MCF 10A (cell line): ENCODE data around the gene MPZ. TPM values are rescaled to one million over a fixed set of nuclear protein-coding genes. Genes with fewer than 3 reads are reported as not detected.

Experiments
- BruUV-seq: library from RNA; stranded (reverse); fragments of 400-500 nt; replicated peaks from 2 replicates; lab custom pipeline; 2021; lab: Mats Ljungman, UMichigan
- CTCF ChIA-PET: fragments of 300-600 bp; sonication (Branson Sonifier 250); formaldehyde crosslinking; extraction: SDS; loops from one replicate; lab custom pipeline; 2021; ENCODE audit warnings: antibody characterized with exemption, inconsistent platforms; lab: Yijun Ruan, JAX
- POLR2A ChIA-PET: fragments of 300-600, 350-650 bp; sonication (Branson Sonifier 250); formaldehyde crosslinking; extraction: SDS; loops from one replicate; lab custom pipeline; 2020; ENCODE audit warnings: antibody characterized with exemption, inconsistent platforms; lab: Yijun Ruan, JAX
- DNase-seq: peaks from one replicate; pipeline ENCODE4 v3.0.0-alpha.2; 2018; ENCODE audit not compliant: unreplicated experiment
- H3K27ac Mint-ChIP-seq: one replicate; pipeline ENCODE4 v1.8.0; 2022; ENCODE audit warnings: mild to moderate bottlenecking, low read depth, mixed read lengths; ENCODE audit not compliant: unreplicated experiment
- H3K27me3 Mint-ChIP-seq: one replicate; pipeline ENCODE4 v1.8.0; 2022; ENCODE audit warnings: mixed read lengths; ENCODE audit not compliant: insufficient read depth, unreplicated experiment
- H3K36me3 Mint-ChIP-seq: one replicate; pipeline ENCODE4 v1.8.0; 2022; ENCODE audit warnings: mild to moderate bottlenecking, moderate library complexity, mixed read lengths; ENCODE audit not compliant: insufficient read depth, unreplicated experiment
- H3K4me1 Mint-ChIP-seq: one replicate; pipeline ENCODE4 v1.8.0; 2022; ENCODE audit warnings: mixed read lengths; ENCODE audit not compliant: insufficient read depth, unreplicated experiment
- H3K4me3 Mint-ChIP-seq: one replicate; pipeline ENCODE4 v1.8.0; 2022; ENCODE audit warnings: mild to moderate bottlenecking, moderate library complexity, mixed read lengths; ENCODE audit not compliant: unreplicated experiment
- H3K9me3 Mint-ChIP-seq: one replicate; pipeline ENCODE4 v1.8.0; 2022; ENCODE audit warnings: mixed read lengths; ENCODE audit not compliant: unreplicated experiment
- intact Hi-C: fragments of 100-400 bp; cut with micrococcal nuclease; formaldehyde crosslinking; loops from 2 replicates; pipeline ENCODE4 v1.14.1; 2022
- total RNA-seq: library from RNA; stranded (reverse); gene quantifications from 2 replicates; pipeline ENCODE4 v1.2.3, GENCODE V29; 2022
- TF ChIP-seq, protein P1 (sequence below): fragments of 200-600 bp; IDR thresholded peaks from one replicate; pipeline ENCODE4 v1.8.0; 2022; ENCODE audit warnings: antibody characterized with exemption, mild to moderate bottlenecking; ENCODE audit not compliant: unreplicated experiment

Gene MPZ
- total RNA-seq, 1 experiment from 2014 or later: 0.37 TPM

DNA sequence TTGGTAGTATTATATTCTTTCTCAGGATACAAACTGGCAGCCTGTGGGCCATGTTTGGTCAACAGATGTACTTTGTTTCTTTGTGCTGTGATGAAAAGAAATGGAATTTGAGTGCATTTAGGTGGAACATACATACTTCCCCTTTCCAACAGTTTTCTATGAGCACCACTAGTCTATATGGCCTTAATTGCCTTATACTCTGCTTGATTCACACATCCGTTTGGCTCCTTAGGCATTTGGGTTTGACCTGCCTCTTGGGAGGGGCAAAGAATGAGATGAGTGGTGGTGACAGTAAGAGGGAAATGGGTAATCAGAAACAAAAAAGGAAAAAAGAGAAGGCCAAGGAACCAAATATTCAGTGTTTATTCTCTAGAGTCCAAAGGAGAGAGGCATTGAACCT lies 40.9 kb upstream of the MPZ start:
- no TSS peak for BruUV-seq
- H3K4me3 Mint-ChIP-seq: no peak overlapping the region
- intact Hi-C loops: no loop called here
- H3K27ac Mint-ChIP-seq: no peak overlapping the region
- CTCF ChIA-PET: interaction anchor here (0.7 kb wide), 1 partner anchor 160 kb away, joined by 5 read pairs; no protein-coding TSS in a partner anchor
- no peaks in the 10 kb centered on the region for H3K27me3 Mint-ChIP-seq
- TF ChIP-seq, protein P1, sequence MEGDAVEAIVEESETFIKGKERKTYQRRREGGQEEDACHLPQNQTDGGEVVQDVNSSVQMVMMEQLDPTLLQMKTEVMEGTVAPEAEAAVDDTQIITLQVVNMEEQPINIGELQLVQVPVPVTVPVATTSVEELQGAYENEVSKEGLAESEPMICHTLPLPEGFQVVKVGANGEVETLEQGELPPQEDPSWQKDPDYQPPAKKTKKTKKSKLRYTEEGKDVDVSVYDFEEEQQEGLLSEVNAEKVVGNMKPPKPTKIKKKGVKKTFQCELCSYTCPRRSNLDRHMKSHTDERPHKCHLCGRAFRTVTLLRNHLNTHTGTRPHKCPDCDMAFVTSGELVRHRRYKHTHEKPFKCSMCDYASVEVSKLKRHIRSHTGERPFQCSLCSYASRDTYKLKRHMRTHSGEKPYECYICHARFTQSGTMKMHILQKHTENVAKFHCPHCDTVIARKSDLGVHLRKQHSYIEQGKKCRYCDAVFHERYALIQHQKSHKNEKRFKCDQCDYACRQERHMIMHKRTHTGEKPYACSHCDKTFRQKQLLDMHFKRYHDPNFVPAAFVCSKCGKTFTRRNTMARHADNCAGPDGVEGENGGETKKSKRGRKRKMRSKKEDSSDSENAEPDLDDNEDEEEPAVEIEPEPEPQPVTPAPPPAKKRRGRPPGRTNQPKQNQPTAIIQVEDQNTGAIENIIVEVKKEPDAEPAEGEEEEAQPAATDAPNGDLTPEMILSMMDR: no peak
- no peaks in the 10 kb centered on the region for H3K4me1 Mint-ChIP-seq
- POLR2A ChIA-PET: interaction anchor here (0.9 kb wide), 1 partner anchor 34 kb away, joined by 3 read pairs; no protein-coding TSS in a partner anchor
- no peaks in the 10 kb centered on the region for H3K9me3 Mint-ChIP-seq
- no peak for DNase-seq
- H3K36me3 Mint-ChIP-seq: peaks cover 71% of the 10 kb centered on the region

DNA sequence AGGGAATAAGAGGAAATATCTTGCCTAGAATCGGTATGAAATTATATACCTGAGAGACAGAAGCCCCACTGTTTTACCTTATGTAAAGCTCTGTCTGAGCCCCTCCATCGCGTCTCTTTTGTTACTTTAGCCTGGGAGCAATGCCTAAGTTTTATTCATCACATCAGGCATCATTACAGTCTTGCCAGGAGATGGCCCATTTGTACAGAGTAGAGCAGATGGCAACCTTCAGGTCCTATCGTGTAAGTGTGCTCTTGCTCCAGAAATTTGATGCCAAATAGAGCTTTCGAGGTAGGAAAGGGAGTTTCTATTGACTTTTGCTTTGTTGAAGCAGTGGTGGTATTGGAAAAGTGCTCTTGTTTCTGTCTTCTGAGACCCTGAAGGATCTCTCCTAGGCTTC lies 33.1 kb upstream of the MPZ start:
- TF ChIP-seq, protein P1: no peak

DNA sequence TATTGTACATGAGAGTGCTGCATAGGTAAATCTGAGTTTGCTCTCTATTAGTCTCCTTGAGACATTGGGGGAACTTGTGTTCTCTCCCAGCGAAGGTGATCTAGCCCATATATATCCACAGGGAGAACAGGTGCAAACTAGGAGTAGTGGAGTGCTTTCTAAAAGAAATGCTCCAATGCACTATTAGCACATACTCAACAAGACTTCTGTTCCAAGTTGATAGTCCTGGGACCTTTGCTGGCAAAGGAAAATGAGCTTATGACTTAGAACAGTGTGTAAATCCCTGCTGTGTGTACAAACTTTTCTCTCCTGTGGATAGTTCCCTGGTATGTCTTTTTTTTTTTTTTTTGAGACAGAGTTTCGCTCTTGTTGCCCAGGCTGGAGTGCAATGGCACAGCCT lies 32.4 kb upstream of the MPZ start:
- H3K4me1 Mint-ChIP-seq: no peaks in the 10 kb centered on the region
- no peak overlapping the region for H3K4me3 Mint-ChIP-seq
- ChIA-PET POLR2A (no interaction called here), CTCF (interaction anchor here (0.6 to 1.4 kb wide), 7 partner anchors 9 to 156 kb away, joined by 3 to 6 read pairs (median 4); no protein-coding TSS in a partner anchor)
- no peaks in the 10 kb centered on the region for H3K9me3 Mint-ChIP-seq
- H3K27ac Mint-ChIP-seq: no peak overlapping the region
- peaks cover 91% of the 10 kb centered on the region for H3K36me3 Mint-ChIP-seq
- intact Hi-C loops: no loop called here
- no TSS peak for BruUV-seq
- no peak for DNase-seq
- H3K27me3 Mint-ChIP-seq: no peaks in the 10 kb centered on the region
- TF ChIP-seq, protein P1: no peak

More for the DNA sequence above, 33.1 kb upstream of the MPZ start:
- no peak for DNase-seq
- Mint-ChIP-seq H3K36me3 (peaks cover 88% of the 10 kb centered on the region), H3K27ac (no peak overlapping the region), H3K9me3 (no peaks in the 10 kb centered on the region), H3K4me3 (no peak overlapping the region), H3K4me1 (no peaks in the 10 kb centered on the region), H3K27me3 (no peaks in the 10 kb centered on the region)
- CTCF ChIA-PET: interaction anchor here (0.7 to 1.3 kb wide), 5 partner anchors 10 to 51 kb away, joined by 3 to 6 read pairs (median 3); no protein-coding TSS in a partner anchor
- intact Hi-C loops: no loop called here
- POLR2A ChIA-PET: interaction anchor here (0.5 kb wide), 1 partner anchor 29 kb away, joined by 3 read pairs; the partner anchor contains the start of gene SDHC
- BruUV-seq: no TSS peak

DNA sequence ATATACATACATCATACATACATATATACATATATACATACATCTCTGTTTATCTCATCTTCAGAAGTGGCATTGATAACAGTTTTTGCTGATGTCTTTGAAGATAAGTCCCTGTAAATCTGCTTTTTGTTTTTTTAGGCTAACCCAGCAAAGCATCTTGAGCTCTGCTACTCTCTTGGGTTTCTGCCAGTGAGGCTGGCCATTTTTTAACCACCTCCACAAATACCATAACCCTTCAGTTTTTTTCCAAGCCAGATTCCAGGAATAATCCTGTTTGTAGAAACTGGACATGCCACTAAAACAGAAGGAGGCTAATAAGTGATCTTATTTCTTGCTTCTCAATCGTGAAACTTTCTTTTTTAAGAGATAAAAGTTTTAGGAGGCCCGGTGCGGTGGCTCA lies 26.0 kb upstream of the MPZ start:
- no peaks in the 10 kb centered on the region for H3K4me1 Mint-ChIP-seq
- TF ChIP-seq, protein P1: no peak
- H3K36me3 Mint-ChIP-seq: peaks cover 85% of the 10 kb centered on the region
- ChIA-PET POLR2A (interaction anchor here (0.9 kb wide), 1 partner anchor 42 kb away, joined by 3 read pairs; no protein-coding TSS in a partner anchor), CTCF (interaction anchor here (0.6 to 1.0 kb wide), 2 partner anchors 21 to 46 kb away, joined by 3 read pairs; partner anchors contain the start of gene SDHC)
- H3K27me3 Mint-ChIP-seq: no peaks in the 10 kb centered on the region
- no peaks in the 10 kb centered on the region for H3K9me3 Mint-ChIP-seq
- BruUV-seq: no TSS peak
- DNase-seq: no peak
- intact Hi-C loops: no loop called here
- no peak overlapping the region for H3K27ac Mint-ChIP-seq
- H3K4me3 Mint-ChIP-seq: no peak overlapping the region
